Measurements from ENCODE around the gene UNC5A. TPM values are rescaled to one million over a fixed set of nuclear protein-coding genes. Genes with fewer than 3 reads are reported as not detected.
A peak's percentile ranks its signal among the peaks of the same experiment; 100 is the strongest.

The UNC5A gene
- total RNA-seq, 1 experiment from 2014 or later: 0.06 TPM

DNA sequence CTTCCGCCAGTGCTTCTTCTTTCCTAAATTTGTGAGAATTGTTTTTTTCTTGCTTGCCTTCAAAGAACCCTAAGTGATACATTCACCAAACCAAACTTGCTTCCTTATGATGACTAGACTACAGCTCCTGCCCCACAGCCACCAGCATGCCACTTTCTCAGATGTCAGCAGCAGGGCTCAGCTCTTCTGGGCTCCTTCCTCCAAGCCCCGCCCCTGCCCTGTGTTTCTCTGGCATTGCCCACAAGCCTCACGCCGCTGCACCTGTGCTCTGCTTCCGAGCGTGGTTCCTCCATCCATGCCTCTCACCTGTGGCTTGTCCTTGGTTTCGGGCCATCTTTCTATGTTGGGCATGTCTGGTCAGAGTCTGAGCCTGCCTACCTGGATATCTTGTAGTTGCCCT, 10.6 kb downstream of the UNC5A start:
- no peak for DNase-seq (ENCODE audit: low read depth)

DNA sequence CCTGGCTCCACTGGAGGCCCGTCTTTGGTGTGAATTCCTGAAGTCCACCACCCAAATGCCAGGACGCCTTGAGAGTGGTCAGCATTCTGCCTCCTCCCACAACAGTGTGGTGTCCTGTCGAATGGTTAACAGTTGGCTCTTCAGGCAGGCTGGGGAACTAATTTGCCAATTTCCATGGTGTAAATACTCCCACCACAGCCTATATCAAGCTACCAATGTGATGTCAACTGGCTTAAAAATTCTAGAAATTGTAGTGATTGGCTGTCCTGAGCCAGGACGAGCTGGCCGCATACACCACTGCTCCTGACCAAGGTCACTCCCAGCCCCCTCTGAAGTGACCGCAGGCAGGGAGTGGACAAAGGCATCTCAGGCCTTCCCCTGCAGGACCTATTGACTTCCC, 11.1 kb downstream of the UNC5A start:
- no peak for DNase-seq (ENCODE audit: low read depth)

DNA sequence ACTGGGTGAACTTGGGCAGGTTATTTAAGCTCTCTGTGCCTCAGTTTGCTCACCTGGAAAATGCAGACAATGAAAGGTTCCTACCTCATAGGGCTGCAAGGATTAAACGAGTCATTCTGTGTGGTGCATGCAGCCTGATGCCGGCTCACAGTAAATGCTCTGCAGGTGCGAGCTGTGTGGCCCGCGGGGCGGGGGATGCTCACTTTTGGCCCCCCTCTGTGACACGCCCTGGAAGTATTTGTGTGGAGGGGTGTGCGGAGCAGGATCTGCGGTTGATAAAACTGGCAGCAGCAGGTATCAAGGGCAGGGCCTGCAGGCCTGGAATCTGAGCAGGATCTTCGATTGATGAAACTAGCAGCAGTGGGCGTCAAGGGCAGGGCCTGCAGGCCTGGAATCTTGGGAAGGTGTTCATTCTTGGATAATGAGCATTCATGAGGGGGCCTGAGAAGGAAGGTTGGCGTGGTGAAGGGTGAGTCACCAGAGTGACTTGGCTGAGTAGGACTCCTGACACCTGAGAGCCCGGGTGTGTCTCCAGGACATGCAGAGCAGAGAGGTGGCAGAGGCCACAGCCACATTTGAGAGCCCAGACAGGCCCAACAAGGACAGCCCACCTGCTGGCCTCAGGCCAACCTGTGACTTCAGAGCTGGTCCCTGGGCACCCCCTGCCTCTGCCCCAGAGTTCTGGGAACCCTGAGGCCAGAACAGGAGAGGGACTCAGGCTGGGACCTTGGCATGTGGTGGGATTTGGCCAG, 11.9 kb downstream of the UNC5A start:
- DNase-seq (ENCODE audit: low read depth): peak; percentile 70

DNA sequence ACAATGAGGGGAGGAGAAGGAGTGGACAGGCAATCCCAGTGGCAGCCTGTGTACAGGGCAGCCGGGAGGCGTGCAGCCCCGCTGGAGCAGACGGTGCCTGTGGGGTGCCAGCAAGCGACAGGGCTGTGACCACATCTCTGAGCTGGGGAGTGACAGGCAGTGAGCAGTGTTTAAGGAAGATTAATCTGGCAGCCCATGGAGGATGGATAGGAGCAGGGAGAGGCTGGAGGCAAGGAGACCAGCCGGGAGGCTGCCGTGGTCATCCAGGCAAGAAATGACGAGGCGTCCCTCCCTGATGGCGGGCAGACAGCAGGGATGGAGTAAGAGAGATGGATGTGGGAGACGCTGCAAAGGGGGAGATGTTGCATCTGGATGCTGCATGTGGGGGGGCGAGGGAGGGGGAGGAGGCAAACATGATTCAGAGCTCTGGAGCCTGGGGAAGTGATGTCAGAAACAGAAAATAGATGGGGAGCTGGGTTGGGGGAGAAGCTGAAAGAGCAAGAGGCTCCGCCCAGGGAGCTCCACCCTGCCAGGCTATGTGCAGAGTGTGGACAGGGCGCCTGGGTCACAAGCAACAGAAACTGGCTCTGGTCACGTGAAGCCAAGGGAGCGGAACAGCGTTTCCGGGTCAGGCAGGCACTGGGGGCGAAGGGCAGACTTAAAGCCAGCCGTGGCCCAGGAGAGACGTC, 12.6 kb downstream of the UNC5A start:
- peak; percentile 63 for DNase-seq (ENCODE audit: low read depth)

DNA sequence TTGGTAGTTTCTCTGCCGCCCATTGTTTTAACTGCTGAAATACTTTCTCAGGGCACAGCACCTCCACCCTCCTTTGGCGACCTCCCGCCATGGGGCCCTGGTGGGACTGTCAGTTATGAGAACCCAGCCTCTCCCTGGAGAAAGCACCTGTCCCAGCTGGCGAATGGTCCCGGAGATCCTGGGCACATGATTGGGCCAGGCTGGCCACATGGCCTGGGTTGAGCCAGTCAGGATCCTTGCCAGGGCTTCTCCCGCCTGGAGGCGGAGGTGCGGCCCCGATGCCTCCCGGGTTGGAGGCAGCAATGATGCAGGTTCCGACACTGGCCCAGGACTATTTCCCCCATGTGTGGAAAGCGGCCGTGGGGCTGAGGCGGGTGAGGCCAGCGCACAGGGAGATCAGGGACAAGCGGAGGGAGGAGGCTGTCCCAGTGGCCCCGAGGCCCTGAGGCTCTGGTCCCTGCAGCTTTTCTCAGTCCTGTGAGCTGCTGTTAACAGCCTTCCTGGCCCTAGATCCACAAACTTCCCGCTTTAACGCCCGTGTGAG, 13.6 kb downstream of the UNC5A start:
- no peak for DNase-seq (ENCODE audit: low read depth)

DNA sequence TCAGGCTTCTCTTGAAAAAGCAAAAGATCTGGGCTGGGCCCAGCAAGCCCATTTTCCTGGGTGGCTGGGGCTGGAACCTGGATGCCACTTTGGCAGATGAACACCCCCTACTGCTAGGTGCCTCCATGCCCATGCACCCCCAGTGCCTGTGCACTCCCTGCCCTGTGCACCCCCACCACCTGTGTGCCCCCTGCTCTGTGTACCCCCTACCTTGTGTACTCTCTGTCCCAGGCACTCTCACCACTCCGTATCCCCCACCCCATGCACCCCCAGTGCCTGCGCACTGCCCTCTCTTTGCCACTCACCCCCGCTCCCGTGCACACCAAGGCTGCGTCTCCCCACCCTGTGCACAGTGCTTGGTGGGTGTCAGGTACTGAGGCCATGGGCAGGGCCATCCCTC, 14.2 kb downstream of the UNC5A start:
- no peak for DNase-seq (ENCODE audit: low read depth)

DNA sequence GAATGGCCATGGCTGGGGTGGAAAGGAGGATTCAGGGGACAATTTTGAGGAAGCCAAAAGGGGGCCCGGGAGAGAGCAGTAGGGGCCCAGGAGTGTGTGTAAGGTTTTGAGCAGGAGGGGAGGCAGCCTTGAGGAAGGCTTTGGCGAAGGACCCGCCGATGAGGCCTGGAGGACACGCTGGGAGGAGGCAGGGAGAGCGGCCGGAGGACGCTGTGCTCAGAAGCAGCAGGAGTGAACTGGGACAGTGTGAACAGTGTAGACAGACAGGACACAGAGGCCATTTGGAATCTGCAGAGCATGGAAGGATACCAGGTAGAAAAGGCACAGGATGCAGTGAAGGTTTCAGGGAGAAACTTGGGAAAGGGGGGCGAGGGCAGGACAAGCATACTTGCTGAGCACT, 14.9 kb downstream of the UNC5A start:
- no peak for DNase-seq (ENCODE audit: low read depth)

DNA sequence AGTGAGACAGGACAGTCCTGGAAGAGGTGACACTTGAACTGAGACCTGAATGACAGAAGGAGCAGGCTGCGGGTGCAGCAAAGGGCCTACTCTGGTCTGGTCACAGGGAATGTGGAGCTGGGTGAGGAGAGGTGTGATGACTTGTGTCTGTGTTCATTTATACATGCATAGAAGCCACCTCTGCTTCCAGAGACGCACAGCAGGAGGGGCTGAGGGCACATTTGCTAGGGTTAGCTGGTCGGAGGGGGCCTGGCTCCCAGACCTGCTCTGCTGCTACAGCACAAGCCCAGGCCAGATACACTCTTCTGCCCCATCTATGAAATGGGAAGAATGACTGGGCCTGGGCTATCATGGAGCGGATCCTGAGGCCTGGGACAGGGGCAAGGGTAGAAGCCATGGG, 15.6 kb downstream of the UNC5A start:
- no peak for DNase-seq (ENCODE audit: low read depth)

DNA sequence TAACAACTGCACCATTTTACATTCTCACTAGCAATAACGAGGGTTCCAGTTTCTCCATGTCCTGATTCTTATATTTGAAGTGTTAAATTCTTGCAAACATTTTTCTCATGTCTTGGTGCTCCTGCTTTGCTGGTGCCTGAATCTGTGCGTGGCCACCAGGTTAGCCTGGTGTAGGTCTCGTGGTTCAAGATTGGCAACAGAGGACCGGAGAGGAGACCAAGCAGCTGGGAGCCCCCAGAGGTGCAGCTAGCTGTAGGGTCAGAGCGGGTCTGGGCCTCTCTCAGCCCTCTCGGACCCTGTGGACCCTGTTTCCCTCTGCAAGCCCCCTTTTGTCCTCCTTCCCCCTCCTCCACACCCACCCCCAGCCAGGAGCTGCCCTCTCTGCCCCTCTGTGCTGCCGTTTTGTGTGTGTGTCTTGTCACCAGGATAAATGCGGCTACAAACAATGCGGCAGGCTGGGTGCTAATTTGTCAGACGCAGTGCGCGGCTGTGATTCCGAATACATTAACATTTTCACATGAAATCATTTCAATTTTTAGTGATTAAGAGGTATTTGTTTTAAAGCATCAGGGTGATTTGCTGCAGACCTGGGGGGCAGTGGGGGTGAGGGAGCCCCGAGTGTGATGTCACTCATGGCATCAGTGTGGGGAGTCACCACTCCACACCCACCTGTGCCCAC, 17.5 kb downstream of the UNC5A start:
- no peak for DNase-seq (ENCODE audit: low read depth)

DNA sequence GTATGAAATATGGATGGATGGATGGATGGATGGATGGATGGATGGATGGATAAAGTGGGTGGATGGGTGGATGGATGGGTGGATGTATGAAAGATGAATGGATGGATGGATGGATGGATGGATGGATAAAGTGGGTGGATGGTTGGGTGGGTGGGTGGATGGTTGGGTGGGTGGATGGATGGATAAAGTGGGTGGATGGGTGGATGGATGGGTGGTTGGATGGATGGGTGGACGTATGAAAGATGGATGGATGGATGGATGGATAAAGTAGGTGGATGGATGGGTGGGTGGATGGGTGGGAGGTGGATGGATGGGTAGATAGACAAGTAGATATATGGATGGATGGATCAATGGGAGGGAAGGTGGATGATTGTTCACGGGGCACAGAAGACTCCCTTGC, 19.0 kb downstream of the UNC5A start:
- DNase-seq (ENCODE audit: low read depth): no peak

DNA sequence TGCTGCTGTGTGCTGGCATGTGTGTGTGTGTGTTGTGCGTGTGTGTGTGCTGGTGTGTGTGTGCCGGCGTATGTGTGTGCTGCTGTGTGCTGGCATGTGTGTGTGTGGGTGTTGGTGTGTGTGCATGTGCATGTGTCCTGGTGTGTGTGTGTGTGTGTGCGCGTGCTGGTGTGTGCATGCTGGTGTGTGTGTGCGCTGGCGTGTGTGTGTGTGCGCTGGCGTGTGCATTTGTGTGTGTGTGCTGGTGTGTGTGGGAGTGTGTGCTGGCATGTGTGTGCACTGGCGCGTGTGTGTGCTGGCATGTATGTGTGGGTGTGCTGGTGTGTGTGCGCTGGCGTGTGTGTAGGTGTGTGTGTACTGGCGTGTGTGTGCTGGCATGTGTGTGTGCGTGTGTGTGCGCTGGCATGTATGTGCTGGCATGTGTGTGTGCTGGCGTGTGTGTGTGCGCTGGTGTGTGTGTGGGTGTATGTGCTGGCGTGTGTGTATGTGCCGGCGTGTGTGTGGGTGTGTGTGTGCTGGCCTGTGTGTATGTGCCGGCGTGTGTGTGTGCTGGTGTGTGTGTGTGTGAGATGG, 20.1 kb downstream of the UNC5A start:
- no peak for DNase-seq (ENCODE audit: low read depth)

DNA sequence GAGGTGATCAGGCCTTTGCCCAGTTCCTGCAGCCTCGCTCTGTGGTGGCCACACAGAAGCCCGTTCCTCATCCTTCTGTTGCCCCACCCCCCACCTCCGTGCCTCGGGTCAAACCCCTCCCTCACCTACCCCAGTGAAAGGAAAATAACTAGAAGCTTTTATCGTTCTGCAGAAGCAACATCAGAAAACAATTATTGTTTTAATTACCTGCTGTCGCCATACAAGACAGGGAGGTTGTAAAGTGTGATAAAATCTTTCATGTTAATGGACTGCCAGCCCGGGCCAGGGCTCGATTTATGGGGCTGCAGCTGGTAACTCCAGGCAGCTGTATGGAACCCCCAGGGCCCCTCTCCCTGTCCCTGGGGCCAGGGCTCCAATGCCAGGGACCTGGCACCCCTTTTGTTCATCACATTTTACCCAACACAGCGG, 20.6 kb downstream of the UNC5A start:
- DNase-seq (ENCODE audit: low read depth): no peak

DNA sequence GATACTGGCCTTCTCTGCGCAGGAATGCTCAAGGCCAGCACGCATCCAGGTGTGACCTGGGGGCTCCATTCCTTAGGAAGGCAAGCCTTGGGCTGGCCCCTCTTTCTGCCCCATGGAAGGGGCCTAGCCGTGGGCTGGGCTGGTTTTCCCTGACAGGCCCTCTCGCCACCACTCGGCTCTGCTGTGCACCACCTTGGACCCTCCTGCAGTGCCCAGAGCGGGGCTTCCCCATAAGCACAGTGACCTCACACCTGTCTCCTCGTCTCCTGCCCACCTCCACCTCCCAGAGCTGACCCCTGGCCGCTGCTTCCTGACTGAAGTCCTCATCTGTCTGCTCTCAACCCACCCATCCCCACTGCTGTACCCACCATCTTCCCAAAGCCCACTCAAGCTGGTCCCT, 21.1 kb downstream of the UNC5A start:
- DNase-seq (ENCODE audit: low read depth): no peak

DNA sequence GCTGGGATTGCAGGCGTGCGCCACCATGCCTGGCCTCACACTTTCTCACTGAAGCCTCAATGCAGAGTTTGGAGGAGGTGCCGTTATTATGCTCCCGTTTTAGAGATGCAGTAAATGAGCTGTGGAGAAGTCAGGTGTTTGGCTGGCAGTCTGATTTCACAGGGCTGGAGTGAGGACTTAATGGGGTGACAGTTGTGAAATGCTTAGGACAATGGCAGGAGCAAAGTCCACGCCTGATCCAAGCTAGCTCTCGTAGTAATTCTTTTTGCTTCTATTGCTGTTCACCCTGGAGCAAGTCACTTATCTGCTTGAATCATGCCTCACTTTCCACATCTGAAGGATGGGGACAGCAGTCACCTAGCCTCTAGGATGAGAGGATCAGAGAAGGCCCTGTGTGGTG, 21.8 kb downstream of the UNC5A start:
- no peak for DNase-seq (ENCODE audit: low read depth)

DNA sequence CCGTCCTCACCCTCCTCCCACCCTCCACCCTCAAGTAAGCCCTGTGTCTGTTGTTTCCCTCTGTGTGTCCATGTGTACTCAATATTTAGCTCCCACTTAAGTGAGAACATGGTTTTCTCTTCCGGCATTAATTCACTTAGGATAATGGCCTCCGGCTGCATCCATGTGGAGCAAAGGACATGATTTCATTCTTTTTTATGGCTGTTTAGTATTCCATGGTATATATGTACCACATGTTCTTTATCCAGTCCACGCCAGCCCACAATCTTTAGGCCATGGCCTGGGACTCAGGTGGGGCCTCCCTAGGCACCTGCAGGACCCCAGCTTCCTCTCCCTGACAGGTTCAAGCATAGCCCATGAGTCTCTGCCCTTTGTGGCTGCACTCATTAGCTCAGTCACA, 22.9 kb downstream of the UNC5A start:
- DNase-seq (ENCODE audit: low read depth): no peak

DNA sequence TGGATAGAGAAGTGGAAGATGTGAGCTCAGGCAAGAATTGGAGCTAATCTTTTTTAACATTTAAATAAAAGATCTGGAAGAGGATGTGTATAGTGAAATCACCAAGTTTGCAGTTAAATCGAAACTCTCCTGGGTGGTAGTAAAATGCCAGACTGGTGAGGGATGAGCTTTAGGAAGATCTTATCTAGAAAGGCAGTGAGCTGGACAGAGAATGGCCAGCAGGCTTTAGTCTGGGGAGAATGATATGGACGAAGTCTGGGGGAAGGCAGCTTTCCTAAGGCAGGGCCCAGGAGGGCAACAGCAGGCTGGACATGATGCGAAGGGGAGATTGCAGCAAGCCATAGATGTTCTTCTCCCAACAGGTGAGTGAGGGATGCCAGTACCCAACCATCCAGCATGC, 25.6 kb downstream of the UNC5A start:
- no peak for DNase-seq (ENCODE audit: low read depth)

DNA sequence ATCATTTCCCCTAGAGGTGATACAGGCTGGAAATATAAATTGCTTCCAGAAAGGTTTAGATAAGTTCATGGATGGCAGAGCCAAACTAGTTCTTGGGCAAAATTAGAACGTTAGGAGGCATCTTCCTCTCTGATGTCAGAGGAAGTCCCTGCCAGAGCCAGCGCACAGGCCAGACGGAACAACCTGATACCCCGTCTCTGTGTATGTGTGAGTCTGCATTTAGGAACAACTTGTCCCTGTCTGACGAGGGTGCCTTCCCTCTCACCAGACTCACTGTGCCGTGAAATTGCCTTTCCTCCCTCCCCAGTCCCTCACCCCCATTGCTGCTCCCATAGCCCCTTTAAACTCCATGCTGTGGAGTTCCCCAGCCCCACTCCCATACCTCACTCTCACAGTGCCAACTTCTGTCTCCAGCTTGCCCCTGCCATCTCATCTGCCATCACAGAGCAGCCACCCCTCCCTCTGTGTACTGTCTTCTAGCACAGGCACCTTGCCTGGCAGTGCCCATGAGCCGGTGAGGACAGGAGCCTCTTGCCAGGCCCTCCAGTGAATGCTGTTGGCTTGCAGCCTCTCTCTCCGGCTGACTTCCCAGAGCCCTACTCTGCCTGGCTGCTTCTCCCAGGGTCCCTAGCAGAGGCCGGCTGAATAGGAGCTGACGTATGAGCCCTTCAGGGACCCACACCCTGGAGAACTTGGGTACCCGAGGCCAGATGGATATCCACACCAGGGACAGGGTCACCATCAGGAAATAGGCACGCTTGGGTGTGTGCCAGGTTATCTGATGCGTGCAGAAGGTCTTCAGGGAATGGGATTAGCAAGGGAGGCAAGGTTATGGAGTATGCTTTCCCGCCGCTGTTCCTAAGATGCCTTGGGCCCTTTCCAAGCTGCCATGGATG, 26.7 kb downstream of the UNC5A start:
- DNase-seq (ENCODE audit: low read depth): no peak

DNA sequence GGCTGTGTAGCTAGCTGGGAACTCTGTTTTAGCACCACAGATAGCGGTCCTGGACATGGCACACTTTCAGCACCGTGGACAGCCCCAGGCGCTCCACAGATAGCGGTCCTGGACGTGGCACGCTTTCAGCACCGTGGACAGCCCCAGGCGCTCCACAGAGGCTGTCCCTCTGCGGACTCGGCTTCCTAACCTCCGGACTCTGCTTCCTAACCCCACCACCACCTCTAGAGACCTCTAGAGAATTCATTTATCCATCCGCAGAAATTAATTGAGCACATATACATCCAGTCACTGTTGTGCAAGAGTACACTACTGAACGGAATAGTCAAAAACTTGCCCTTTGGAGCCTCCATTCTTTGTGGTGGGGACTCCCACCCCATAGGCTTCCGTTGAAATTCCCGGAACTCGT, 27.4 kb downstream of the UNC5A start:
- DNase-seq (ENCODE audit: low read depth): peak; percentile 95

DNA sequence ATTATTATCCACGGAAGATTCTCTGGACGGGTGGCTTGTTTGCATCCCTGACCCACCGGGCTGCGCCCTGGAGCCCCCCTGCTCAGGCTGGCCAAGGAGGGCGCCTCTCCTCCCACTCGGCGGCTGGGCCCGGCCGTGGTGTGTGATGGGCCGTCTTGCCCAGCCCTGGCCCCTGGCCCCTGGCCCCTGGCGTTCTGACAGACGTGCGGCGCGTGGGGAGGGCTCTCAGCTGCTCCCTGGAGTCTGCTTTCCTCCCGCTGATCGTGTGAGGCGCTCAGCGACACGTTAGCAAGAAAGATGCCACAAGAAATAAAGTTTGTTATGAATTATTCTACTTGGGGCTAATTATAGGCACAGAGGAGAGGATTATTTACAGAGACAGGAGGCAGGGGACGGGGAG, 33.3 kb downstream of the UNC5A start:
- DNase-seq (ENCODE audit: low read depth): no peak

DNA sequence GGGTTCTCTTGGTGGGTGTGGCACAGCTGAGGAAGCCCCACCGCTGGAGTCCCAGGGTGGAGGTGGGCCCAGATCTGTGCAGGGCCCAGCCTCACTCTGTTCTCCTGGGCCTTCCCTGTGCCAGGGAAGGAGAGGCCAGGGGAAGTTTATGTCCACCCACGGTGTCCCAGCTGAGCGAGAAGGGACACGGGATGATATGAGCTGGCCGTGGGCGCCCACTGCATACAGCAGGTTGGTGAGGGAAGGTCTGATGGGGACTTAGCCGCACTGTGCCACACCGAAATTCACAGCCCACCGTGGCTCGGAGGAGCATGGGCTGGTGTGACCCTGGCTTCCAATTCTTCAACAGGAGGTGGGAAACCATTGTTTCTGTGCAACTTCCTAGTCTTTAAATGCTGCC, 33.9 kb downstream of the UNC5A start:
- DNase-seq (ENCODE audit: low read depth): no peak

DNA sequence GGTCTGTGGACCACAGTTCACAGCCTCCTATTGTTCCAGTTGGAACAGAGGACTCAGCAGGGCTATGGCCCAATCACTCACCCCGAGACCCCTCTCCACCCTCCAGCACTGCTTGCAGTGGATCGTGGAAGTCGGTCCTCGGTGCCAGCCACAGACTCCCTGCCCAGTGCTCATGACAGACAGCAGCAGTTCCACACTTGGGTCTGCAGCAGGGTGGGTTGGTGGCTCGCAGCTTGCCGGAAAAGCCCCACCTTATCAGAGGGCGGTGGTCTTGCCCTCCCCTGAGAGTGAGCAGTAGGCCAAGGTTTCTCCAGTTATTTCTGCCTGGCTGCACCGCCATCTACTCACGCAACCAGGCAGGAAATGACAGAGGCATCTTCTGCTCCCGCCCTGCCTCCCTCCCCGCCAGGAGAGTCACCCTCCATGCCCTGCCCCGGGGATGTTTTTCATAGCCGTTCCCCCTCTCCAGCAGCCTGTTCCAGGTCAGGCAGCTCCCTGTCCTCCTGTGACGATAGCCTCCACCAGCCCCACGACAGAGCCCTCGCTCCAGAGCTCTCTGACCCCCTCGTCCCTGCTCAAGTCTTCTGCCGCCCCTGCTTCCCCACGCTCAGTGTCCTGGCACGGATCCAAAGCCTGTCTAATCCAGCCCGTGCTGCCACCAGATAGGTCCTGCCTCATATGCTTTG, 34.5 kb downstream of the UNC5A start:
- DNase-seq (ENCODE audit: low read depth): peak; percentile 90
